GM19467 (cell line): Measurements from ENCODE around the gene HAP1.
"Not testable (repeated sequence)": the region's sequence is repeated elsewhere in the genome, so short reads cannot be mapped to it uniquely, and the experiment has no call there.

Source experiments
- ATAC-seq: cut with Tn5 transposase; IDR thresholded peaks from one replicate; pipeline ENCODE4 v1.9.1; 2021; ENCODE audit warnings: mild to moderate bottlenecking, moderate library complexity; ENCODE audit not compliant: unreplicated experiment

The HAP1 gene

GRCh38 chr17:41691031-41691777, 43.2 kb downstream of the HAP1 start:
- no peak for ATAC-seq

GRCh38 chr17:41690497-41690896, 43.9 kb downstream of the HAP1 start:
- ATAC-seq = no peak

DNA sequence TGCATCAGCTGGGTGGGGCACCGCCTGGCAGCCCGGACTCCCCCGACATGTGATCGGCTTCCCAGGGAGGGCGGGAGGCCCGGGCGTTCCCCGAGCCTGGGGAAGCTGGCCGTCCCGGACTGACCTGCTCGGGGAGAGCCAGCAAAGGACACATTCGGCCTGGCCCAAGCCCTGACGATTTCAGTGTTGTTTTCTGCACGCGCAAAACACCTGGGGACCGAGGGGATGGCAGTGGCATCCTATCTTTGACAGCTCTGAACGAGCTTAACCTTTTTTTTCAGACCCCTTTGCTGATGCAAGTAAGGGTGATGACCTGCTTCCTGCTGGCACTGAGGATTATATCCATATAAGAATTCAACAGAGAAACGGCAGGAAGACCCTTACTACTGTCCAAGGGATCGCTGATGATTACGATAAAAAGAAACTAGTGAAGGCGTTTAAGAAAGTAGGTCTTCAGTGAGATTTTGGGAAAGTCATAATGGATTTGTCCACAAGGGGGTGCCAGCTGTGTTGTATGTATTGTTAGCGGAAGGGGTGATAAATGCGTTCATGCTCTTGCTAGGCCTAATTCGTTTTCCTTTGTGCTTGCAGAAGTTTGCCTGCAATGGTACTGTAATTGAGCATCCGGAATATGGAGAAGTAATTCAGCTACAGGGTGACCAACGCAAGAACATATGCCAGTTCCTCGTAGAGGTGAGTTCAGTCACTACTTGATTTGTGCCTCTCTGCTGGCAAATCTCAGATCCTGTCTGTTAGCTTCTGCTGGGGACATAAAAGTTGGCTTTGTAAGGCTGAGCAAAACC, 44.7 kb downstream of the HAP1 start:
- ATAC-seq = no peak

DNA sequence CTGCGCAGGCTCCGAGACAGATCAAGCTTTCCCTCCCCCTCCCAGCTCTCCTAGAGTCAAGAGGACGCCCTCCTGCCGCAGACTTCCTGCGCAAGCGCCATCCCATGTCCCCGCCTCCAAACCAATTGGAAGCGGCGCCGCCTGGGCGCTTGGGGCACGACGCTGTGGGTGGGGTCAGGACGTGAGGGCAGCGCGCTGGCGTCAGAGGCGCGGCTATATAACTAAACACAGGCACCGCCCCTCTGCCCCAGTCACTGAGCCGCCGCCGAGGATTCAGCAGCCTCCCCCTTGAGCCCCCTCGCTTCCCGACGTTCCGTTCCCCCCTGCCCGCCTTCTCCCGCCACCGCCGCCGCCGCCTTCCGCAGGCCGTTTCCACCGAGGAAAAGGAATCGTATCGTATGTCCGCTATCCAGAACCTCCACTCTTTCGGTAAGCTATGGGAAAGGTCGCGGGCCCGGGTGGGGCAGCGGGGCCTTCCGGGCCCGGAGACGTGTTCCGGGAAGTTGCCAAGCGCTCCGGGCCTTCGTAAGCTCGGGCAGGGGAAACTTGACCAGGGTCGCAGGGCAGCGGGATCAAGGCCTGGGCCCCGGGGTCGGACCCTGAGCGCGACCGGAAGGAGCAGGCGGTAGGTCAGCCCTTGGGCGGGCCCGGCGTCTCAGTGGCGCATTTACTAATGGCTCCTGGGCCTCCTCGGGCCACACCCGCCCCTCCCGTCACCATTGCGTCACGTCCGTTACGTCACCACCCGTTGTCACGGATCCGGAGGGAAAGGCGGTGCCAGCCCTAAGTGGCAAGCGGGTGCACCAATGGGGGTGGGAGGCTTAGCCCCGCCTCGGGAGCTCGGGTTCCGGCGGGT, 45.6 kb downstream of the HAP1 start, which contains the start of gene EIF1:
Gene EIF1, plus strand, starts transcription at position 245 of the 856 bp plus-strand sequence. Its CDS starts 154 bp downstream, at position 399.
- peak; percentile 73 for ATAC-seq

DNA sequence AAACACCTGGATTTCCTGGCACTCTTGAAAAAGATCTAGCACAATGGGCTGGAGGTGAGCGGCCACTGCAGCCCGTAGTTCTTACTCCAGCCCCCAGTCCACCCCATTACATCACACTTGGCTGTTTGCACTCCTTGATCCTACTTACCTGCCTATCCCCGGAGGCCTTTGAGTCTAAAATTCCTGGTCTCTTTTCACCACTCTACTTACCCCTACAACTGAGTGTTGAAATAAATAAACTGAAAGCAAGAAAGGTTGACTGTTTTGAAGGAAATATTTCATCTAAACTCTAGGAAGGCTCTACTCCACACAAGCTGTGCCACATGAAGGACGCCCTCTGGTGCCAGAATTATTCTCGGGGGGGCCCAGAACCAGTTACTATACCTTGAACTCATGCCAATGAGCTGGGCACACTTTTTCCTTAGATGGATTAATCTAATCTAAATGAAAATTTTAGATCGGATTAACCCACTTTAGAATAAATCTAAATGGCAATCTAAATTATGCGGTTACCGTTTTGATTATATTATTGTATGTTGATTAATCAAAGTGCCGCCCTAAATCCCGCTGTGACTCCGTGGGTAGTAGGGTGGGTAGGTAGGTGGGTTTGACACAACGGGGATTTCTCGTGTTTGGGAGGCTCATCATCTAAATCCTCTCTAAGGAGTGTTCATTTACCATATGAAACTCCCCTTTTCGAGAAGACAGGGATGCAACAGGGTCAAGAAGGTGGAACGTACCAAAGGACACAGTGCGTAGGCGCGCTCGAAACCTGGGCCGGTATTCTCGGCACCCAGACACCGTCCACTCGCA, 46.4 kb downstream of the HAP1 start:
- peak; percentile 8 for ATAC-seq

DNA sequence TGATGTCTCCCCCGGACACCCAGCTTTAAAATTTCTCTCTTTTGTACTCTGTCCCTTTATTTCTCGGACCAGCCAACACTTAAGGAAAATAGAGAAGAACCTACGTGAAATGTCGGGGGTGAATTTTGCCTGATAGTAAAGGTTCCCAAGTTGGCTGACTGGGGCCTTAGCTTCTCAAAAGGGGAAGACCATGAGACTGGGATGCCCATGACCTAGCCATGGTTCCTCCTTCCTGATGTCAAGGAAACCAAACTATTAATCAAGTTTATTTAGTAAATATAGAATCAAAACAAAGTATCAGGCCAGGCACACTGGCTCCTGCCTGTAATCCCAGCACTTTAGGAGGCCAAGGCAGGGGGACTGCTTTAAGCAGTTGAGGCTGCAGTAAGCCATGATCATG, 48.2 kb downstream of the HAP1 start:
- no peak for ATAC-seq

DNA sequence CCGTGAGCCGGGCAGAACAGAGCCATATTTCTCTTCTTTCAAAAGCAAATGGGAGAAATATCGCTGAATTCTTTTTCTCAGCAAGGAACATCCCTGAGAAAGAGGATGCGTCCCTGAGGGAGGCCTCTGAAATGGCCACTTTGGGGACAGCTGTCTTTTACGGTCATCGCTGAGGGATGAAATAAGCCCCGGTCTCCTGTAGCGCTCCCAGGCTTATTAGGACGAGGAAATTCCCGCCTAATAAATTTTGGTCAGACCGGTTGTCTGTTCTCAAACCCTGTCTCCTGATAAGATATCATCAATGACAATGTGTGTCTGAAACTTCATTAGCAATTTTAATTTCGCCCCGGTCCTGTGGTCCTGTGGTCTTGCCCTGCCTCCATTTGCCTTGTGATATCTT, 48.7 kb downstream of the HAP1 start:
- ATAC-seq = not testable (repeated sequence)

GRCh38 chr17:41684035-41684434, 50.4 kb downstream of the HAP1 start:
- ATAC-seq = no peak

DNA sequence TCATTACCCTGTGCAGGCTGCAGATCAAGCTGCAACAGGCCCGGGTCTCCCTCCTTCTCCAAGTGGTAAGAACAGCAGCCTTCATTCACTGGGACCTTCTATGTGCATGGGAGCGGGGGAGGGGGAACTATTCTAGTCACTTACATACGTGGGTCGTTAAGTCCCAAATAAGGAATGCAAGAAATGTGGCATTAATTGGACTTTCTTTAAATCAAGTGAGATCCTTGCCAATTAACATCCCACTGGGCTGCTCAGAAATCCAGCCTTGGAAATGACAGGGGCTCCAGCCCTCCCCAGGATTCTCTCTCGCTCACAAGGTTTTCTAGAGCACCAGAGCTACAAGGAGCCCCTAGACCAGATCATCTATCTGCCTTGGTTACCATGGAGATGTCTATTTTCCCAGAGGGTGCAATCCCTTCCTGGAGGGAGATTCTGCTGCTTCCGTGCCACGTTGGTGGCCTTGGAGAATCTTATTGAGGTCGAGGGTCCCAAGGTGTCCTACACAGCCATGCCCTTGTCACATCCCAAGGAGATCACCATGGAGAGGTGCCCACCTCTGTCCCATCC, 50.9 kb downstream of the HAP1 start:
- no peak for ATAC-seq

- no peak for ATAC-seq
These were observed 51.8 kb downstream of the HAP1 start for GRCh38 chr17:41682631-41683030.

DNA sequence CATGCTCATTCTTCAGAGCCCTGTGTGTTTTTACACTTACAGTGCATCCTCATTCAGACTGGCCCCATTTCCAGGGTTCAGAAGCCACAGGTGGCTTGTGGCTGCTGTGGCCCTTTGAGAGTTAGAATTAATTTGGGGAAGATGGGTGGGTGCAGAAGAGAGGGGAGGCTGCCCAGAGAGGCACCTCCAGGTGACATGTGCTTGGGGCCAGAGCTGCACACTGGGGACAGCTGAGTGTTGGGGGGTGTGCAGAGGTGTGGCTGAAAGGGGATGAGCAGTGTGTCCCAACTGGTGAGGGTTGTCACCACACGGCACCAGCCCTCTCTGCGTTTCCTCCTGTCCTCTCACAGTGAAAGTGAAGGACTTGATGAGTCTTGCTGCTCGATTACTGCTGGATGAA, 52.7 kb downstream of the HAP1 start:
- no peak for ATAC-seq

DNA sequence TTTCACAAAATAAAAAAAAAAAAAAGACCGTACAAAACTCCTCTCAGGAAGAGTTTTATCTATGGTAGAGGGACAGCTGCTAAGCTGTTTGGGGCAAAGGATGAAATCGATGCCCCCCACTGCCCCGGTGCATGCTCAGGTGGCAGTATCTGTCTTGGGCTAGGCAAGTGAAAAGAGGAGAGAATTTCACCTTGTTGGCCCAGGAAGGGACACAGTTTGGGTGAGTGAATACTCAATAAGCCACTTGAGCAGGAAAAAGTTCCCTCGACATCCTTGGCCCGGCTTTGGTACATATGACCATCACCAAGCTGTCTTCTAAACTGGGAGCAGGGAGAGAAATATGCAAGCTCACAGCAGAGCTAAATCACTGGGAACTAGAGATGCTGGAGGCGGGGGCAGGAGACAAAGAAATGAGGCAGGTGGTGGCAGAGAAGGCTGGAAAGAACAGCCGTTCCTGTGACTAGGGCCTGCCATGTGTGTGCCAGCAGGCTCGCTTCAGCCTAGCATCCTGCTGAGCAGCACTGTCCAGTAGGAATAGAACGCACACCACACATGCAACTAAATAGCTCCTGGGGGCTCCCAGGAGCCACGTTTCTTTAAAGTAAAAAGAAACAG, 53.9 kb downstream of the HAP1 start:
- no peak for ATAC-seq

DNA sequence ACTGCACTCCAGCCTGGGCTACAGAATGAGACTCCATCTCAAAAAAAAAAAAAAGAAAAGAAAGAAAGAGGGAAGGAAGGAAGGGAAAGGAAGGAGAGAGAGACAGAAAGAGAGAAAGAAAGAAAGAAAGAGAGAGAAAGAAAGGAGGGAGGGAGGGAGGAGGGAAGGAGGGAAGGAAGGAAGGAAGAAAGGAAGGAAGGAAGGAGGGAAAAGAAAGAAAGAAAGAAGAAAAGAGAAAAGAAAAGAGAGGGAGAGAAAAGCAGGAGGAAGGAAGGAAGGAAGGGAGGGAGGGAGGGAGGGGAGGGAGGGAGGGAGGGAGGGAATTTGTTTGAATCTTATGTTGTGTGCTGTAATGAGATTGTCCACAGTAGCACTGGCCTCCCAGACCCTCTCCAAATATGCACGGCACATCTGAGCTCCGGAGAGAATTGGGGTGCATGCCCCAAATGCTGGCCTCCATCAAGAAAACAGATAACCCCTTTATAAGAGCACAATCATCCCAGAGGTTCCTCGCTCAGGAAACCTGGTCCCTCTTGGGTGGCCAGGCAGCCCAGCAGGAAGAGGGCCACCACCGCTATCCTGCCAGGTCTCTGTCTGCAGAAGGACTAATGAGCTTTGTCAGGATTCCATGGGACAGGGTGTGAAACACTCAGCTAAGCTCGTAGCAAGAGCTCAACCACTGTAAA, 54.6 kb downstream of the HAP1 start:
- ATAC-seq = no peak

DNA sequence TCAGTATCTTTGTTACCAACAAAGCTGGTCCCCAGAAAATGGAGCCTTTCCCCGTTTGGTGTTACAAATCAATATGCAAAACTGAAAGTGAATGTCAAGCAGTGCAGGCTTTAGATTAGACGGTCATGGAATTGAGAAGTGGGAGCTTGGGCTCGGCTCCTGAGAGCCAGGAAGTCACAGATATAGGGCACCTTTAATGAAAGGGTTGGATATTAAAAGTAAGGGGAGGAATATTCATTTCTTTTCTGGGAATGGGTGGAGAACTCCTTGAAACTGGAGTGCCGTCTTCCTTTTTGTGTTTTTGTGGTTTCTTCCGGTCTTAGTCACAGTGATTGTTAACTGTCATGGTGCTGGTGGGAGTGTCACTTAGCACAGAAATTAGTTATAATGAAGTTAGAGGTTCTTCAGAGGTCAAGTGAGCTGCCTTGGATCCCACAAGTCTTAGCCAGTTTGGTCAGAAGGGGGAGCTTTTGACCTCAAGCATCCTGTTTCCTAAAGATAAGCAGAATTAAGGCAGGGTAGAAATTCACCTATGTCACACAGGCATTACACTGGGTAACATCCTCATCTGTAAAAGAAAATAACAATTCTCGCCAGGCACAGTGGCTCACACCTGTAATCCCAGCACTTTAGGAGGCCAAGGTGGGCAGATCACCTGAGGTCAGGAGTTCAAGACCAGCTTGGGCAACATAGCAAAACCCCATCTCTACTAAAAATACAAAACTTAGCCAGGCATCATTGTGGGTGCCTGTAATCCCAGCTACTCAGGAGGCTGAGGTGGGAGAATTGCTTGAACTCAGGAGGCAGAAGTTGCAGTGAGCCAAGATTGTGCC, 55.3 kb downstream of the HAP1 start:
- ATAC-seq = no peak

DNA sequence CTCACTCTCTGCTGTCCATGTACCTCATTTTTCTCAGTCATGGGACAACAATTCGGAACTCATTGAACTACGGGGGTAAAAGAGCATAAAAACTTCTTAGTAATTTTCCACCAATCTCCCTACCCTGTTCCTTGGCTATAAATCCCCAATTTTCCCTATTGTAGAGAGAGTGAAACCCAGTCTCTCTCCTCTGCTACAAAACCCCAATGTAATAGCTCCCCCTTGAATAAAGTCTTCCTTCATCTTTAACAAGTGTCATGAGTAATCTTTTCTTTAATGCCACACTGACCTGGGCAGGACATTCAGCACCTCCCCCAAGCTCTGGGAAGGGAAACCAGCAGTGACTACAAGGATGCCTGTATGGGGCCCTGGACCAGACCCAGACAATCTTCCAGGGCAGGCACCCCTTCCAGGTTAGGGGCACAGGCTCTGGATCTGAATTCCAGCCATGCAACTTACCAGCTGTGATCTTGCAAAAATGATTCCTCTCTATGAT, 56.0 kb downstream of the HAP1 start:
- ATAC-seq = no peak

- no peak for ATAC-seq
These were observed 58.4 kb downstream of the HAP1 start for GRCh38 chr17:41676058-41676419.

GRCh38 chr17:41675157-41676057, 59.0 kb downstream of the HAP1 start:
- not testable (repeated sequence) for ATAC-seq
